ENCODE measurements around the gene TMEM145.
A peak's percentile ranks its signal among the peaks of the same experiment; 100 is the strongest.

Gene TMEM145

DNA sequence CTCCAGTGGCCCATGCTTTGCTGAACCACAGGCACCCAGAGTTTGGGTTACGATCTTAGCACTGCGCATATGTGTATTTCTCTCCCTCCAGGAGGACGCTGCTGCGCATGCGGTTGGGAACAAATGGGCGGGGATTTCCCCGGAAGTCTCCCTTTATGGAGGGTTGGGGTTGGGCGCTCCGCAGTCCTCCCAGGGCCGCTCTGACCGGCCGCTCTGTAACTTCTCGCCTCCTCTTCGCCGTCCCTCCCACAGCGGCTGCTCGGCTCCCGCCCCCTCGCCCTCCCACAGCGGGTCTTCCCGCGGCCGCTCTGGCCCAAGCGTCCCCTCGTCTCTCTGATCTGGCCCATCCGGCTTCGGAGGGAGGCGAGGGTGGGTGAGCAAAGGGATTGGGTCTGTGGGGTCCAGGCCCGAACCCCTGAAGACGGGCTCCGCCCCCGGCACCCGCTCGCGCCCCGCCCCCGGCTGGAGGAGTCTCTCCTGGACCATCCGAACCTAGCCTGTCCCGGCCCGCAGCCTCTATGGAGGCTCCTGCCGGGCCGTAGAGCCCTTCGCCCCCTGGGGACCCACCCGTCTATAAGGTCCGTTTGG is 12.3 kb downstream of the TMEM145 start, which contains the start of gene MEGF8:
Gene MEGF8, plus strand, starts transcription at position 328 of the 588 bp plus-strand sequence. CDS start 609 bp downstream, outside the sequence.
- Histone ChIP-seq H3F3A (ENCODE audit: insufficient read depth, low read length) (no peaks in the 10 kb centered on the region), H3K4me2 (ENCODE audit: low read length) (peak within 1 kb of the TSS; percentile 88), H4K20me1 (ENCODE audit: insufficient read depth, low read length) (no peaks in the 10 kb centered on the region), H3K79me2 (ENCODE audit: insufficient read depth, low read length) (no peaks in the 10 kb centered on the region), H3K27me3 (ENCODE audit: insufficient read depth, low read length) (no peaks in the 10 kb centered on the region), H3K4me1 (ENCODE audit: insufficient read depth, low read length, severe bottlenecking) (peaks cover 30% of the 10 kb centered on the region), H3K36me3 (ENCODE audit: insufficient read depth, low read length) (no peaks in the 10 kb centered on the region), H3K9me3 (ENCODE audit: low read length) (no peaks in the 10 kb centered on the region), H3K27ac (ENCODE audit: low read depth, low read length, poor library complexity, severe bottlenecking) (no peak within 1 kb of the TSS), H3K9ac (ENCODE audit: low read length) (peak within 1 kb of the TSS; percentile 83), H2AFZ (ENCODE audit: low read length) (peak within 1 kb of the TSS; percentile 76), H3K4me3 (ENCODE audit: low read depth, low read length, poor library complexity, severe bottlenecking) (peak within 1 kb of the TSS; percentile 83), H3K9me2 (ENCODE audit: low read depth, low read length) (no peaks in the 10 kb centered on the region)
- no peak for TF ChIP-seq EZH2 (IDR thresholded peaks at IDR 0.05; ENCODE audit: borderline replicate concordance, low read length)
- TF ChIP-seq, protein P1, sequence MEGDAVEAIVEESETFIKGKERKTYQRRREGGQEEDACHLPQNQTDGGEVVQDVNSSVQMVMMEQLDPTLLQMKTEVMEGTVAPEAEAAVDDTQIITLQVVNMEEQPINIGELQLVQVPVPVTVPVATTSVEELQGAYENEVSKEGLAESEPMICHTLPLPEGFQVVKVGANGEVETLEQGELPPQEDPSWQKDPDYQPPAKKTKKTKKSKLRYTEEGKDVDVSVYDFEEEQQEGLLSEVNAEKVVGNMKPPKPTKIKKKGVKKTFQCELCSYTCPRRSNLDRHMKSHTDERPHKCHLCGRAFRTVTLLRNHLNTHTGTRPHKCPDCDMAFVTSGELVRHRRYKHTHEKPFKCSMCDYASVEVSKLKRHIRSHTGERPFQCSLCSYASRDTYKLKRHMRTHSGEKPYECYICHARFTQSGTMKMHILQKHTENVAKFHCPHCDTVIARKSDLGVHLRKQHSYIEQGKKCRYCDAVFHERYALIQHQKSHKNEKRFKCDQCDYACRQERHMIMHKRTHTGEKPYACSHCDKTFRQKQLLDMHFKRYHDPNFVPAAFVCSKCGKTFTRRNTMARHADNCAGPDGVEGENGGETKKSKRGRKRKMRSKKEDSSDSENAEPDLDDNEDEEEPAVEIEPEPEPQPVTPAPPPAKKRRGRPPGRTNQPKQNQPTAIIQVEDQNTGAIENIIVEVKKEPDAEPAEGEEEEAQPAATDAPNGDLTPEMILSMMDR (IDR thresholded peaks at IDR 0.05; ENCODE audit: low read length): no peak

DNA sequence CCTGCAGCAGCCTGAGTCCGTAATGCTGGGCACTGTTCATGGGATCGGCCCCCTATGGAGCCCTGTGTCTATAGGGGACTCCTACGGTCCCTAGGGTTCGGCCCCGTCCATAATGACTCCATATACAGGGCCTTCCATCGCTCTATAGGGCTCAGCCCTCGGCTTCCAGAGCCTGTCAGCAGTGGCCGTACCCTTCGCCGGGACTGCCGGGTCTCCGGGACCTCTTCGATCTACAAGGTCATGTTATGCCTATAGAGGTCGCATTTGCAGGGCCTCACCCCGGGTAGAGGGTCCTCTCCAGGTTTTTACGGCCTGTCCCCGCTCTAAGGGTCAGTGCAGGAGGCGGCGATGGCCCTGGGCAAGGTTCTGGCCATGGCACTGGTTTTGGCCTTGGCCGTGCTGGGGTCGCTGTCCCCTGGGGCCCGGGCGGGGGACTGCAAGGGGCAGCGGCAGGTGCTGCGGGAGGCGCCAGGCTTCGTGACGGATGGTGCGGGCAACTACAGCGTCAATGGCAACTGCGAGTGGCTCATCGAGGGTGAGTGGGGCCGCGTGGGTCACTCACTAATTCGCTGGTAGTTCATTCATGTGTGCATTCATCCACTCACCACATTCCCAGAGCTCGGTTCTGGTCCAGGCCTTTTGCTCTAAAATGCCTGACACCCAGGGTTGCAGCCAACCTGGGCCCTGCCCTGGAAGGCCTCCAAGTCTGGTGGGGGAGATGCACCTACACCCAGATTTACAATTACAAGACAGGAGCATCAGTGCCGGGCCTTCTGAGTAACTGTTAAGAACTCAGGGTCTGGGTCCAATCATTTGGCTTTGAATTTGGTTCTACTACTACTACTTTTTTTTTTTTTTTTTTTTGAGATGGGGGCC is 13.0 kb downstream of the TMEM145 start:
- H3K9me3 ChIP-seq (ENCODE audit: low read length): no peaks in the 10 kb centered on the region
- H3K36me3 ChIP-seq (ENCODE audit: insufficient read depth, low read length): no peaks in the 10 kb centered on the region
- H3K4me3 ChIP-seq (ENCODE audit: low read depth, low read length, poor library complexity, severe bottlenecking): peak overlapping the region; percentile 83
- peak overlapping the region; percentile 83 for H3K9ac ChIP-seq (ENCODE audit: low read length)
- no peaks in the 10 kb centered on the region for H4K20me1 ChIP-seq (ENCODE audit: insufficient read depth, low read length)
- H3K4me1 ChIP-seq (ENCODE audit: insufficient read depth, low read length, severe bottlenecking): peaks cover 30% of the 10 kb centered on the region
- H3K27me3 ChIP-seq (ENCODE audit: insufficient read depth, low read length): no peaks in the 10 kb centered on the region
- no peak overlapping the region for H2AFZ ChIP-seq (ENCODE audit: low read length)
- TF ChIP-seq, protein P1 (IDR thresholded peaks at IDR 0.05; ENCODE audit: low read length): peak; percentile 48
- no peak for TF ChIP-seq EZH2 (IDR thresholded peaks at IDR 0.05; ENCODE audit: borderline replicate concordance, low read length)
- peak overlapping the region; percentile 88 for H3K4me2 ChIP-seq (ENCODE audit: low read length)
- no peaks in the 10 kb centered on the region for H3K79me2 ChIP-seq (ENCODE audit: insufficient read depth, low read length)
- no peaks in the 10 kb centered on the region for H3K9me2 ChIP-seq (ENCODE audit: low read depth, low read length)
- no peak overlapping the region for H3K27ac ChIP-seq (ENCODE audit: low read depth, low read length, poor library complexity, severe bottlenecking)
- H3F3A ChIP-seq (ENCODE audit: insufficient read depth, low read length): no peaks in the 10 kb centered on the region

DNA sequence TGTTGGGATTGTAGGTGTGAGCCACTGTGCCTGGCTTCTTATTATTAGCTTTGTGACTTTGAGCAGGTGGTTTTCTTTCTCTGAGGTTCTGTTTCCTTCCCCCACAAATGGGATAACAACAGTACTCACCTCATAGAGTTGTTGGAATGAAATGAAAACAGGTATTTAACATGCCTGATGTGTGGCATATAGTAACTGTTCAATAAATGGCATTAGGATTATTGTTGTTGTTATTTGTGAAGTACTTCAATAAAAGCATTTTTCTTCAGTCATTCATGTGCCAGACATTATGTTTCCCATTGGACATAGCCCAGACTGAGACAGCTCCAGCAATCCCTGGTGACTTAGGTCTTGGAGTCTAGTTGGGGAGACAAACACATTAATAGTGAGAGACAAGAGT is 13.9 kb downstream of the TMEM145 start:
- peaks cover 30% of the 10 kb centered on the region for H3K4me1 ChIP-seq (ENCODE audit: insufficient read depth, low read length, severe bottlenecking)
- H3K36me3 ChIP-seq (ENCODE audit: insufficient read depth, low read length): no peaks in the 10 kb centered on the region
- H3K9me3 ChIP-seq (ENCODE audit: low read length): no peaks in the 10 kb centered on the region
- no peak overlapping the region for H3K27ac ChIP-seq (ENCODE audit: low read depth, low read length, poor library complexity, severe bottlenecking)
- no peaks in the 10 kb centered on the region for H4K20me1 ChIP-seq (ENCODE audit: insufficient read depth, low read length)
- no peak overlapping the region for H2AFZ ChIP-seq (ENCODE audit: low read length)
- TF ChIP-seq, protein P1 (IDR thresholded peaks at IDR 0.05; ENCODE audit: low read length): no peak
- no peak for TF ChIP-seq EZH2 (IDR thresholded peaks at IDR 0.05; ENCODE audit: borderline replicate concordance, low read length)
- H3K4me3 ChIP-seq (ENCODE audit: low read depth, low read length, poor library complexity, severe bottlenecking): no peak overlapping the region
- H3K79me2 ChIP-seq (ENCODE audit: insufficient read depth, low read length): no peaks in the 10 kb centered on the region
- H3K9me2 ChIP-seq (ENCODE audit: low read depth, low read length): no peaks in the 10 kb centered on the region
- no peaks in the 10 kb centered on the region for H3F3A ChIP-seq (ENCODE audit: insufficient read depth, low read length)
- no peak overlapping the region for H3K9ac ChIP-seq (ENCODE audit: low read length)
- no peaks in the 10 kb centered on the region for H3K27me3 ChIP-seq (ENCODE audit: insufficient read depth, low read length)
- peak overlapping the region; percentile 88; the same call in 1 of the 2 replicates for H3K4me2 ChIP-seq (ENCODE audit: low read length)

All from OCI-LY1 (cell line).